ENCODE results near the gene TIMM13. TPM values are rescaled to one million over a fixed set of nuclear protein-coding genes. Genes with fewer than 3 reads are reported as not detected.

The TIMM13 gene
- polyA plus RNA-seq, 1 donor (not counting 4 experiments of a cell fraction or from before 2014, with no cell fraction given), result 45.0 TPM

GRCh38 chr19:2451138-2451537 lies 23.8 kb upstream of the TIMM13 start:
- TF ChIP-seq EZH2 (IDR thresholded peaks at IDR 0.05; ENCODE audit: low read length), result no peak
- Histone ChIP-seq H3K79me2 (ENCODE audit: control insufficient read depth, insufficient read depth, low read length) (peaks cover 93% of the 10 kb centered on the region), H3K9me3 (ENCODE audit: control insufficient read depth, low read depth, low read length) (no peaks in the 10 kb centered on the region), H3K4me3 (ENCODE audit: control insufficient read depth in 2 of 3, extremely low read depth in 1 of 3, insufficient read depth in 2 of 3, low read depth in 1 of 3, low read length in 3 of 3) (no peak overlapping the region), H3K9me1 (ENCODE audit: control insufficient read depth, extremely low read depth, insufficient read depth, low read length) (no peaks in the 10 kb centered on the region), H3K4me2 (ENCODE audit: control insufficient read depth, extremely low read depth, insufficient read depth, low read depth, low read length) (no peak overlapping the region), H3K9ac (ENCODE audit: control insufficient read depth, extremely low read depth, insufficient read depth, low read length) (no peak overlapping the region), H2AFZ (ENCODE audit: control insufficient read depth, low read length) (no peak overlapping the region), H4K20me1 (ENCODE audit: control insufficient read depth, extremely low read depth, insufficient read depth, low read length) (peaks cover 6% of the 10 kb centered on the region), H3K4me1 (ENCODE audit: control insufficient read depth, extremely low read depth, insufficient read depth, low read length) (peaks cover 5% of the 10 kb centered on the region), H3K27me3 (ENCODE audit: control insufficient read depth, extremely low read depth, insufficient read depth, low read length) (no peaks in the 10 kb centered on the region), H3K27ac (ENCODE audit: control insufficient read depth, insufficient read depth, low read length) (no peak overlapping the region), H3K36me3 (ENCODE audit: control insufficient read depth in 2 of 2, extremely low read depth in 1 of 2, insufficient read depth in 2 of 2, low read length in 2 of 2) (peaks cover 5% of the 10 kb centered on the region in 2 experiments)
- FAIRE-seq (no peak), DNase-seq (ENCODE audit: low read depth, low spot score) (no peak)
- dilution Hi-C loops (cut with MboI; ENCODE audit: extremely low pct_ligation_motif_present, low sequenced_read_pairs), result no loop called here

GRCh38 chr19:2449019-2449418 lies 21.6 kb upstream of the TIMM13 start:
- Histone ChIP-seq H2AFZ (ENCODE audit: control insufficient read depth, low read length) (no peak overlapping the region), H3K4me1 (ENCODE audit: control insufficient read depth, extremely low read depth, insufficient read depth, low read length) (no peaks in the 10 kb centered on the region), H3K4me2 (ENCODE audit: control insufficient read depth, extremely low read depth, insufficient read depth, low read depth, low read length) (no peak overlapping the region), H3K9me3 (ENCODE audit: control insufficient read depth, low read depth, low read length) (no peaks in the 10 kb centered on the region), H3K36me3 (ENCODE audit: control insufficient read depth in 2 of 2, extremely low read depth in 1 of 2, insufficient read depth in 2 of 2, low read length in 2 of 2) (peaks cover 5 to 7% of the 10 kb centered on the region in 2 experiments), H3K27me3 (ENCODE audit: control insufficient read depth, extremely low read depth, insufficient read depth, low read length) (no peaks in the 10 kb centered on the region), H3K9ac (ENCODE audit: control insufficient read depth, extremely low read depth, insufficient read depth, low read length) (no peak overlapping the region), H3K9me1 (ENCODE audit: control insufficient read depth, extremely low read depth, insufficient read depth, low read length) (no peaks in the 10 kb centered on the region), H3K4me3 (ENCODE audit: control insufficient read depth in 2 of 3, extremely low read depth in 1 of 3, insufficient read depth in 2 of 3, low read depth in 1 of 3, low read length in 3 of 3) (no peak overlapping the region), H4K20me1 (ENCODE audit: control insufficient read depth, extremely low read depth, insufficient read depth, low read length) (peaks cover 2% of the 10 kb centered on the region), H3K27ac (ENCODE audit: control insufficient read depth, insufficient read depth, low read length) (no peak overlapping the region), H3K79me2 (ENCODE audit: control insufficient read depth, insufficient read depth, low read length) (peaks cover 84% of the 10 kb centered on the region)
- no peak for DNase-seq (ENCODE audit: low read depth, low spot score)
- TF ChIP-seq CTCF (optimal IDR thresholded peaks at IDR 0.05 in 1 of 3, IDR thresholded peaks at IDR 0.05 in 1 of 3, conservative IDR thresholded peaks at IDR 0.05 in 1 of 3; ENCODE audit: extremely low read depth in 1 of 3, insufficient read depth in 2 of 3, low read length in 3 of 3) (no peak), EZH2 (IDR thresholded peaks at IDR 0.05; ENCODE audit: low read length) (no peak)
- dilution Hi-C loops (cut with MboI; ENCODE audit: extremely low pct_ligation_motif_present, low sequenced_read_pairs), result no loop called here
- no peak for FAIRE-seq

GRCh38 chr19:2446381-2446780 lies 19.0 kb upstream of the TIMM13 start:
- H3K9me3 ChIP-seq (ENCODE audit: control insufficient read depth, low read depth, low read length), result no peaks in the 10 kb centered on the region
- H3K9me1 ChIP-seq (ENCODE audit: control insufficient read depth, extremely low read depth, insufficient read depth, low read length), result no peaks in the 10 kb centered on the region
- FAIRE-seq (no peak), DNase-seq (ENCODE audit: low read depth, low spot score) (no peak)
- no peaks in the 10 kb centered on the region for H3K4me1 ChIP-seq (ENCODE audit: control insufficient read depth, extremely low read depth, insufficient read depth, low read length)
- TF ChIP-seq EZH2 (IDR thresholded peaks at IDR 0.05; ENCODE audit: low read length), result no peak
- TF ChIP-seq CTCF (optimal IDR thresholded peaks at IDR 0.05 in 1 of 3, IDR thresholded peaks at IDR 0.05 in 1 of 3, conservative IDR thresholded peaks at IDR 0.05 in 1 of 3; ENCODE audit: extremely low read depth in 1 of 3, insufficient read depth in 2 of 3, low read length in 3 of 3), result no peak
- H3K27ac ChIP-seq (ENCODE audit: control insufficient read depth, insufficient read depth, low read length), result no peak overlapping the region
- H3K9ac ChIP-seq (ENCODE audit: control insufficient read depth, extremely low read depth, insufficient read depth, low read length), result no peak overlapping the region
- H4K20me1 ChIP-seq (ENCODE audit: control insufficient read depth, extremely low read depth, insufficient read depth, low read length), result peaks cover 7% of the 10 kb centered on the region
- no peak overlapping the region for H3K4me2 ChIP-seq (ENCODE audit: control insufficient read depth, extremely low read depth, insufficient read depth, low read depth, low read length)
- peaks cover 10 to 24% of the 10 kb centered on the region in 2 experiments for H3K36me3 ChIP-seq (ENCODE audit: control insufficient read depth in 2 of 2, extremely low read depth in 1 of 2, insufficient read depth in 2 of 2, low read length in 2 of 2)
- dilution Hi-C loops (cut with MboI; ENCODE audit: extremely low pct_ligation_motif_present, low sequenced_read_pairs), result no loop called here
- peaks cover 82% of the 10 kb centered on the region for H3K79me2 ChIP-seq (ENCODE audit: control insufficient read depth, insufficient read depth, low read length)
- no peak overlapping the region for H3K4me3 ChIP-seq (ENCODE audit: control insufficient read depth in 2 of 3, extremely low read depth in 1 of 3, insufficient read depth in 2 of 3, low read depth in 1 of 3, low read length in 3 of 3)
- no peak overlapping the region for H2AFZ ChIP-seq (ENCODE audit: control insufficient read depth, low read length)
- no peaks in the 10 kb centered on the region for H3K27me3 ChIP-seq (ENCODE audit: control insufficient read depth, extremely low read depth, insufficient read depth, low read length)
